H1 (cell line): ENCODE measurements around the gene SORL1-AS1.

Experiments used
- CTCF ChIA-PET: fragments of 300-600 bp; sonication (Branson Sonifier 250); formaldehyde crosslinking; loops from one replicate; lab custom pipeline; 2021; ENCODE audit not compliant: partially characterized antibody; lab: Charles Lee
- POLR2A ChIA-PET: fragments of 300-600 bp; sonication (Branson Sonifier 250); formaldehyde crosslinking; loops from one replicate; lab custom pipeline; 2021; ENCODE audit warnings: inconsistent platforms; ENCODE audit not compliant: partially characterized antibody; lab: Charles Lee
- DNase-seq, 2 experiments: peaks; one replicate each; pipeline versions ENCODE4 v3.0.0 to v3.0.0-alpha.2; 2010 to 2022; ENCODE audit warnings: low spot score in 2 of 2, low read depth in 1 of 2, mixed read lengths in 1 of 2
- FAIRE-seq: peaks from 2 replicates; lab custom pipeline; 2011; peaks lifted over from hg19 to GRCh38; lab: Jason Lieb, UNC
- H2AFZ ChIP-seq: 2 replicates; pipeline ENCODE4 v1.8.1; 2012; ENCODE audit warnings: low read length, inconsistent platforms
- H2AK5ac ChIP-seq: 2 replicates; pipeline ENCODE4 v1.6.1; 2013; ENCODE audit warnings: low read depth, low read length
- H2BK120ac ChIP-seq: replicated peaks from 2 replicates; pipeline ENCODE3; 2013; ENCODE audit warnings: low read depth, low read length, inconsistent platforms
- H2BK12ac ChIP-seq: 2 replicates; pipeline ENCODE4 v1.6.1; 2013; ENCODE audit warnings: low read depth, low read length
- H2BK15ac ChIP-seq: 2 replicates; pipeline ENCODE4 v1.6.1; 2013; ENCODE audit warnings: low read length
- H2BK20ac ChIP-seq: 2 replicates; pipeline ENCODE4 v1.6.1; 2013; ENCODE audit warnings: low read length
- H2BK5ac ChIP-seq: 2 replicates; pipeline ENCODE4 v1.6.1; 2013; ENCODE audit warnings: low read depth, low read length
- H3K14ac ChIP-seq: 2 replicates; pipeline ENCODE4 v1.6.1; 2013; ENCODE audit warnings: inconsistent platforms; ENCODE audit not compliant: insufficient read length
- H3K18ac ChIP-seq: 2 replicates; pipeline ENCODE4 v1.6.1; 2013; ENCODE audit warnings: low read length; ENCODE audit errors: extremely low read depth
- H3K23ac ChIP-seq: 2 replicates; pipeline ENCODE4 v1.6.1; 2013; ENCODE audit warnings: inconsistent platforms; ENCODE audit not compliant: insufficient read length
- H3K23me2 ChIP-seq: 2 replicates; pipeline ENCODE4 v1.6.1; 2013; ENCODE audit warnings: low read depth, low read length
- H3K27ac ChIP-seq: 2 replicates; pipeline ENCODE4 v1.6.1; 2011; ENCODE audit warnings: low read depth, low read length, inconsistent platforms
- H3K27me3 ChIP-seq, 4 experiments: replicated peaks in 1 of 4; 1 replicate in 1 of 4; 2 replicates in 3 of 4; pipeline versions ENCODE4 v1.6.1 to v1.8.1; 2011 to 2013; ENCODE audit warnings: low read length in 3 of 4, mild to moderate bottlenecking in 3 of 4, inconsistent platforms in 2 of 4, mixed read lengths in 2 of 4, moderate library complexity in 1 of 4; ENCODE audit not compliant: control insufficient read depth in 3 of 4, insufficient read depth in 3 of 4; ENCODE audit errors: extremely low read depth in 1 of 4
- H3K36me3 ChIP-seq, 4 experiments: 2 replicates each; pipeline versions ENCODE4 v1.6.1 to v1.8.1; 2011 to 2013; ENCODE audit warnings: mild to moderate bottlenecking in 4 of 4, low read length in 3 of 4, moderate library complexity in 2 of 4, control low read depth in 1 of 4, inconsistent platforms in 1 of 4; ENCODE audit not compliant: insufficient read depth in 4 of 4, control insufficient read depth in 2 of 4
- H3K4ac ChIP-seq: replicated peaks from 2 replicates; pipeline ENCODE3; 2013; ENCODE audit warnings: low read length, low read depth, mixed read lengths, inconsistent platforms; ENCODE audit not compliant: insufficient read length
- H3K4me1 ChIP-seq, 4 experiments: replicated peaks in 1 of 4; 1 replicate in 1 of 4; 2 replicates in 3 of 4; pipeline versions ENCODE4 v1.6.1 to v1.8.1; 2011 to 2013; ENCODE audit warnings: low read length in 3 of 4, inconsistent platforms in 2 of 4, mixed read lengths in 1 of 4; ENCODE audit not compliant: insufficient read depth in 4 of 4, control insufficient read depth in 3 of 4
- H3K4me2 ChIP-seq, 2 experiments: 2 replicates each; pipeline versions ENCODE4 v1.6.1 to v1.8.1; 2011 to 2013; ENCODE audit warnings: low read depth in 2 of 2, low read length in 2 of 2, control low read depth in 1 of 2, inconsistent platforms in 1 of 2, mild to moderate bottlenecking in 1 of 2; ENCODE audit not compliant: insufficient read depth in 1 of 2
- H3K4me3 ChIP-seq, 4 experiments: fragments of 200-600, 300-600 bp in 1 of 4; sonication (generic), shearing (Covaris generic), sonication (Bioruptor Twin) in 1 of 4; 2 replicates each; pipeline versions ENCODE4 v1.5.1 to v1.8.1; 2011 to 2016; ENCODE audit warnings: low read length in 4 of 4, low read depth in 3 of 4, control low read depth in 2 of 4, inconsistent platforms in 2 of 4, mild to moderate bottlenecking in 2 of 4, mixed read lengths in 1 of 4, moderate library complexity in 1 of 4; ENCODE audit not compliant: insufficient read depth in 2 of 4; ENCODE audit errors: extremely low read depth in 1 of 4
- H3K56ac ChIP-seq: replicated peaks from 2 replicates; pipeline ENCODE3; 2013; ENCODE audit warnings: low read depth, mild to moderate bottlenecking, mixed read lengths, low read length, inconsistent platforms; ENCODE audit not compliant: insufficient read length
- H3K79me1 ChIP-seq: 2 replicates; pipeline ENCODE4 v1.6.1; 2013; ENCODE audit warnings: low read depth, low read length, control low read depth
- H3K79me2 ChIP-seq, 2 experiments: 2 replicates each; pipeline versions ENCODE4 v1.6.1 to v1.8.1; 2012 to 2013; ENCODE audit warnings: low read length in 2 of 2, mild to moderate bottlenecking in 2 of 2, inconsistent platforms in 1 of 2; ENCODE audit not compliant: insufficient read depth in 2 of 2, control insufficient read depth in 1 of 2
- H3K9ac ChIP-seq, 4 experiments: replicated peaks in 1 of 4; 1 replicate in 1 of 4; 2 replicates in 3 of 4; pipeline versions ENCODE4 v1.6.1 to v1.8.1; 2011 to 2013; ENCODE audit warnings: low read depth in 3 of 4, low read length in 3 of 4, control low read depth in 2 of 4, mild to moderate bottlenecking in 2 of 4, moderate library complexity in 2 of 4, inconsistent platforms in 1 of 4; ENCODE audit errors: extremely low read depth in 1 of 4
- H3K9me3 ChIP-seq, 2 experiments: 2 replicates each; pipeline versions ENCODE4 v1.6.1 to v1.8.1; 2012 to 2013; ENCODE audit warnings: mild to moderate bottlenecking in 2 of 2, moderate library complexity in 2 of 2, control low read depth in 1 of 2, inconsistent platforms in 1 of 2, low read depth in 1 of 2, low read length in 1 of 2, mixed read lengths in 1 of 2; ENCODE audit not compliant: insufficient read depth in 2 of 2
- H4K20me1 ChIP-seq, 2 experiments: replicated peaks in 1 of 2; 2 replicates each; pipeline versions ENCODE3 to v1.8.1; 2011 to 2013; ENCODE audit warnings: inconsistent platforms in 2 of 2, low read length in 2 of 2, mild to moderate bottlenecking in 1 of 2; ENCODE audit not compliant: insufficient read depth in 2 of 2, control insufficient read depth in 1 of 2
- H4K5ac ChIP-seq: 2 replicates; pipeline ENCODE4 v1.6.1; 2013; ENCODE audit warnings: low read length, low read depth, mixed read lengths, inconsistent platforms; ENCODE audit not compliant: insufficient read length
- H4K8ac ChIP-seq: 2 replicates; pipeline ENCODE4 v1.8.0; 2013; ENCODE audit warnings: mild to moderate bottlenecking, moderate library complexity, low read length, inconsistent platforms; ENCODE audit not compliant: insufficient read depth; ENCODE audit errors: extremely low read depth
- H4K91ac ChIP-seq: replicated peaks from 2 replicates; pipeline ENCODE3; 2013; ENCODE audit warnings: low read length, mixed read lengths, inconsistent platforms; ENCODE audit not compliant: insufficient read length
- EP300 ChIP-seq, 2 experiments: IDR thresholded peaks; 1 replicate in 1 of 2; 2 replicates in 1 of 2; pipeline ENCODE4 v1.6.1; 2011 to 2012; ENCODE audit warnings: low read depth in 2 of 2, low read length in 2 of 2, mild to moderate bottlenecking in 2 of 2, borderline replicate concordance in 1 of 2, inconsistent platforms in 1 of 2, moderate library complexity in 1 of 2
- EZH2 ChIP-seq: fragments of 200-600 bp; sonication (generic); IDR thresholded peaks from 2 replicates; pipeline ENCODE4 v1.7.1; 2012; ENCODE audit warnings: low read depth, mild to moderate bottlenecking, moderate library complexity, low read length, inconsistent platforms; ENCODE audit not compliant: severe bottlenecking
- JUND ChIP-seq: IDR thresholded peaks from 2 replicates; pipeline ENCODE4 v1.6.1; 2011; ENCODE audit warnings: mild to moderate bottlenecking, improper control_type of control experiment, low read length
- KDM5A ChIP-seq: fragments of 200-600 bp; IDR thresholded peaks from 2 replicates; pipeline ENCODE4 v1.7.1; 2012; ENCODE audit warnings: mild to moderate bottlenecking, low read length, inconsistent platforms, mixed read lengths
- NANOG ChIP-seq: IDR thresholded peaks from 2 replicates; pipeline ENCODE4 v1.6.1; 2011; ENCODE audit warnings: low read length, low read depth, mild to moderate bottlenecking, inconsistent platforms; ENCODE audit not compliant: insufficient read depth, poor library complexity, severe bottlenecking
- RFX5 ChIP-seq: IDR thresholded peaks from 2 replicates; pipeline ENCODE4 v1.6.1; 2011; ENCODE audit warnings: low read depth, low read length, improper control_type of control experiment, borderline replicate concordance
- RNF2 ChIP-seq: fragments of 200-900, 300-1000 bp; sonication (generic); IDR thresholded peaks from 2 replicates; pipeline ENCODE4 v1.7.1; 2016; ENCODE audit warnings: borderline replicate concordance, low read depth, mild to moderate bottlenecking, antibody characterized with exemption, low read length; ENCODE audit not compliant: poor library complexity, severe bottlenecking; ENCODE audit errors: missing control alignments
- SRF ChIP-seq: IDR thresholded peaks from 2 replicates; pipeline ENCODE4 v1.6.1; 2011; ENCODE audit warnings: mild to moderate bottlenecking, low read depth, low read length, moderate library complexity
- WGBS, 2 experiments: shearing (Covaris generic) in 1 of 2; methylation state at CpG; one replicate each; pipeline versions ENCODE4 v1.1.6 to v1.1.7; 2013 to 2015; ENCODE audit warnings: low lambda C conversion rate in 2 of 2, mixed read lengths in 2 of 2, inconsistent platforms in 1 of 2, low coverage in 1 of 2, missing lambda C conversion rate in 1 of 2; ENCODE audit not compliant: insufficient replicate concordance in 2 of 2, insufficient coverage in 1 of 2, insufficient read length in 1 of 2; ENCODE audit errors: extremely low coverage in 1 of 2, missing lambda C conversion rate in 1 of 2; 5-methylcytosine and 5-hydroxymethylcytosine counted together

Gene SORL1-AS1

GRCh38 chr11:121483805-121484480 lies 31.2 kb upstream of the SORL1-AS1 start:
- no peak for DNase-seq
- peaks cover 2 to 14% (median 7%) of the 10 kb centered on the region in 4 experiments; a peak in 6 of 8 replicates for H3K36me3 ChIP-seq
- TF ChIP-seq KDM5A: no peak
- no peak for TF ChIP-seq SRF
- no peak for TF ChIP-seq EP300 (IDR thresholded peaks at IDR 0.05; ENCODE audit: borderline replicate concordance in 1 of 2, low read depth in 2 of 2, low read length in 2 of 2)
- TF ChIP-seq EZH2: no peak
- TF ChIP-seq RFX5: no peak
- no peak for TF ChIP-seq JUND
- no peak for TF ChIP-seq RNF2
- no peak for TF ChIP-seq NANOG

More at GRCh38 chr11:121483805-121484480, 31.2 kb upstream of the SORL1-AS1 start:
- no peak overlapping the region; the same call in 1 of the 2 replicates for H3K18ac ChIP-seq
- no peak overlapping the region for H3K4me2 ChIP-seq
- 0 out of 2 replicates have a peak, but pooled peaks cover 2% of the 10 kb centered on the region for H3K23me2 ChIP-seq
- H3K27ac ChIP-seq: no peak overlapping the region
- no peak overlapping the region for H3K9ac ChIP-seq
- H4K5ac ChIP-seq: no peak overlapping the region
- 0 out of 2 replicates have a peak overlapping the region, but pooled peaks have one; percentile 84 for H2BK12ac ChIP-seq
- H3K56ac ChIP-seq: no peak overlapping the region
- H2AFZ ChIP-seq: no peak overlapping the region
- WGBS, 2 experiments: 91% methylated on average over 4 of the region's 4 CpGs; no CpG with 5 or more reads in 1 of the 2 experiments
- FAIRE-seq: no peak
- H3K9me3 ChIP-seq: no peaks in the 10 kb centered on the region
- H3K79me1 ChIP-seq: peaks cover 15% of the 10 kb centered on the region
- H2BK120ac ChIP-seq: no peak overlapping the region
- H4K20me1 ChIP-seq: no peaks in the 10 kb centered on the region
- no peaks in the 10 kb centered on the region for H3K27me3 ChIP-seq
- H3K79me2 ChIP-seq: peaks cover 0 to 28% of the 10 kb centered on the region in 2 experiments; a peak in 2 of 4 replicates
- H4K8ac ChIP-seq: no peak overlapping the region
- H3K4me1 ChIP-seq: peaks cover 5 to 16% (median 15%) of the 10 kb centered on the region in 4 experiments
- H2AK5ac ChIP-seq: no peak overlapping the region
- no peak overlapping the region for H3K23ac ChIP-seq
- ChIA-PET CTCF (interaction anchor here (0.6 to 2.0 kb wide), 7 partner anchors 11 to 164 kb away, joined by 3 to 11 read pairs (median 4); no protein-coding TSS in a partner anchor), POLR2A (interaction anchor here (1.1 to 2.0 kb wide), 2 partner anchors 12 to 78 kb away, joined by 3 to 6 read pairs; no protein-coding TSS in a partner anchor)
- H2BK5ac ChIP-seq: peak overlapping the region; percentile 20; the same call in 1 of the 2 replicates
- H2BK15ac ChIP-seq: no peak overlapping the region
- no peak overlapping the region for H3K4me3 ChIP-seq
- H3K4ac ChIP-seq: no peak overlapping the region
- no peak overlapping the region for H4K91ac ChIP-seq
- H2BK20ac ChIP-seq: no peak overlapping the region
- no peak overlapping the region for H3K14ac ChIP-seq
